ENCODE measurements around the gene LARP1. TPM values are rescaled to one million over a fixed set of nuclear protein-coding genes. Genes with fewer than 3 reads are reported as not detected.

LARP1 gene
- total and polyA plus RNA-seq, 2 experiments from 2014 or later, result 133 to 302 TPM

DNA sequence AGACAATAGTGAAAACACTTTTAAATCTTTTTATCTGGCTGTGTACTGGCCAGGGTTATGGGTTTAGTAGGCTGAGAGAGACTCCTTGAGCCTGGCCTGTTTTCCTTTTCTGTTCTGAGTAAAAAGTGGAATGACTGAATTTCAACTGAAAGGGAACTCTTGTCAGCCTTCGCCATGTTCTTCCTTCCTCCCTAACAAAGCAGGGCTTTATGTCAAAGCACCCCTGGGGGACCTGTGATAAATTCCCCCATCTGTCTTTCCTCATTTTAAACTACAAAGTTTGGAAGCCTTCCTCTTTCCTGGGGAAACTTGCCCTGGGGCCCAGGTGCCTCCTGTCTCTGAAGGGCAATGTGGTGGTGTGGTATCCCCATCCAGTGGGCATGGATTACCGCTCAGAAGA, 29.7 kb downstream of the LARP1 start (continued):
- TF ChIP-seq, protein P1, sequence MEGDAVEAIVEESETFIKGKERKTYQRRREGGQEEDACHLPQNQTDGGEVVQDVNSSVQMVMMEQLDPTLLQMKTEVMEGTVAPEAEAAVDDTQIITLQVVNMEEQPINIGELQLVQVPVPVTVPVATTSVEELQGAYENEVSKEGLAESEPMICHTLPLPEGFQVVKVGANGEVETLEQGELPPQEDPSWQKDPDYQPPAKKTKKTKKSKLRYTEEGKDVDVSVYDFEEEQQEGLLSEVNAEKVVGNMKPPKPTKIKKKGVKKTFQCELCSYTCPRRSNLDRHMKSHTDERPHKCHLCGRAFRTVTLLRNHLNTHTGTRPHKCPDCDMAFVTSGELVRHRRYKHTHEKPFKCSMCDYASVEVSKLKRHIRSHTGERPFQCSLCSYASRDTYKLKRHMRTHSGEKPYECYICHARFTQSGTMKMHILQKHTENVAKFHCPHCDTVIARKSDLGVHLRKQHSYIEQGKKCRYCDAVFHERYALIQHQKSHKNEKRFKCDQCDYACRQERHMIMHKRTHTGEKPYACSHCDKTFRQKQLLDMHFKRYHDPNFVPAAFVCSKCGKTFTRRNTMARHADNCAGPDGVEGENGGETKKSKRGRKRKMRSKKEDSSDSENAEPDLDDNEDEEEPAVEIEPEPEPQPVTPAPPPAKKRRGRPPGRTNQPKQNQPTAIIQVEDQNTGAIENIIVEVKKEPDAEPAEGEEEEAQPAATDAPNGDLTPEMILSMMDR (conservative IDR thresholded peaks at IDR 0.05; ENCODE audit: low read depth in 2 of 2), result no peak
- TF ChIP-seq CREB1 (CRISPR knock-in tag; IDR thresholded peaks at IDR 0.05; ENCODE audit: low read depth), result no peak
- no peak for TF ChIP-seq EZH2phosphoT487 (IDR thresholded peaks at IDR 0.05; ENCODE audit: unreplicated experiment)
- TF ChIP-seq ETS1 (IDR thresholded peaks at IDR 0.05), result no peak
- TF ChIP-seq, protein P2, sequence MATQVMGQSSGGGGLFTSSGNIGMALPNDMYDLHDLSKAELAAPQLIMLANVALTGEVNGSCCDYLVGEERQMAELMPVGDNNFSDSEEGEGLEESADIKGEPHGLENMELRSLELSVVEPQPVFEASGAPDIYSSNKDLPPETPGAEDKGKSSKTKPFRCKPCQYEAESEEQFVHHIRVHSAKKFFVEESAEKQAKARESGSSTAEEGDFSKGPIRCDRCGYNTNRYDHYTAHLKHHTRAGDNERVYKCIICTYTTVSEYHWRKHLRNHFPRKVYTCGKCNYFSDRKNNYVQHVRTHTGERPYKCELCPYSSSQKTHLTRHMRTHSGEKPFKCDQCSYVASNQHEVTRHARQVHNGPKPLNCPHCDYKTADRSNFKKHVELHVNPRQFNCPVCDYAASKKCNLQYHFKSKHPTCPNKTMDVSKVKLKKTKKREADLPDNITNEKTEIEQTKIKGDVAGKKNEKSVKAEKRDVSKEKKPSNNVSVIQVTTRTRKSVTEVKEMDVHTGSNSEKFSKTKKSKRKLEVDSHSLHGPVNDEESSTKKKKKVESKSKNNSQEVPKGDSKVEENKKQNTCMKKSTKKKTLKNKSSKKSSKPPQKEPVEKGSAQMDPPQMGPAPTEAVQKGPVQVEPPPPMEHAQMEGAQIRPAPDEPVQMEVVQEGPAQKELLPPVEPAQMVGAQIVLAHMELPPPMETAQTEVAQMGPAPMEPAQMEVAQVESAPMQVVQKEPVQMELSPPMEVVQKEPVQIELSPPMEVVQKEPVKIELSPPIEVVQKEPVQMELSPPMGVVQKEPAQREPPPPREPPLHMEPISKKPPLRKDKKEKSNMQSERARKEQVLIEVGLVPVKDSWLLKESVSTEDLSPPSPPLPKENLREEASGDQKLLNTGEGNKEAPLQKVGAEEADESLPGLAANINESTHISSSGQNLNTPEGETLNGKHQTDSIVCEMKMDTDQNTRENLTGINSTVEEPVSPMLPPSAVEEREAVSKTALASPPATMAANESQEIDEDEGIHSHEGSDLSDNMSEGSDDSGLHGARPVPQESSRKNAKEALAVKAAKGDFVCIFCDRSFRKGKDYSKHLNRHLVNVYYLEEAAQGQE (IDR thresholded peaks at IDR 0.05; ENCODE audit: unreplicated experiment), result no peak

- peaks cover 24% of the 10 kb centered on the region for H3F3A ChIP-seq (replicated peaks; ENCODE audit: low read depth)
- no peak overlapping the region for H3K4me3 Mint-ChIP-seq
- peaks cover 67% of the 10 kb centered on the region for H3K4me1 Mint-ChIP-seq
- peak overlapping the region; percentile 86; the same call in 1 of the 2 replicates for H3K27ac ChIP-seq (ENCODE audit: low read depth)
- DNase-seq (ENCODE audit: low spot score) (no peak), ATAC-seq (no peak)
- peaks cover 88% of the 10 kb centered on the region for H4K20me1 ChIP-seq (replicated peaks; ENCODE audit: insufficient read depth)
- no peaks in the 10 kb centered on the region for H3K9me2 ChIP-seq (ENCODE audit: insufficient read depth)
- peaks cover 24% of the 10 kb centered on the region for H3K36me3 Mint-ChIP-seq (ENCODE audit: low read depth)
- 0 out of 2 replicates have a peak overlapping the region, but pooled peaks have one; percentile 4 for H3K4me3 ChIP-seq
- peaks cover 17% of the 10 kb centered on the region; the same call in 1 of the 2 replicates for H3K36me3 ChIP-seq (ENCODE audit: insufficient read depth)
- no peaks in the 10 kb centered on the region for H3K27me3 ChIP-seq (ENCODE audit: insufficient read depth)
- no peak overlapping the region for H2AFZ ChIP-seq
- no peak overlapping the region for H3K4me2 ChIP-seq
- no peaks in the 10 kb centered on the region for H3K9me3 Mint-ChIP-seq
- H3K27ac Mint-ChIP-seq, result no peak overlapping the region; the same call in 1 of the 2 replicates
- peaks cover 97% of the 10 kb centered on the region for H3K79me2 ChIP-seq (replicated peaks; ENCODE audit: insufficient read depth)
- peaks cover 65% of the 10 kb centered on the region for H3K4me1 ChIP-seq (ENCODE audit: insufficient read depth)
- H3K27me3 Mint-ChIP-seq (ENCODE audit: insufficient read depth, low read depth, poor library complexity), result peaks cover 14% of the 10 kb centered on the region
- no peak for TF ChIP-seq CREB1 (CRISPR knock-in tag; IDR thresholded peaks at IDR 0.05; ENCODE audit: low read depth)
- TF ChIP-seq NANOG (IDR thresholded peaks at IDR 0.05; ENCODE audit: borderline replicate concordance), result no peak
- no peak for TF ChIP-seq EZH2 (IDR thresholded peaks at IDR 0.05; ENCODE audit: low read depth, unreplicated experiment)
- TF ChIP-seq, protein P2 (IDR thresholded peaks at IDR 0.05; ENCODE audit: unreplicated experiment), result no peak
- TF ChIP-seq STAT1 (IDR thresholded peaks at IDR 0.05; ENCODE audit: unreplicated experiment), result no peak
- TF ChIP-seq ZNF331 (CRISPR knock-in tag; IDR thresholded peaks at IDR 0.05; ENCODE audit: low read depth), result no peak
- TF ChIP-seq, protein P1 (conservative IDR thresholded peaks at IDR 0.05; ENCODE audit: low read depth in 2 of 2), result no peak
- no peak for TF ChIP-seq JUNB (IDR thresholded peaks at IDR 0.05; ENCODE audit: unreplicated experiment)
- no peak for TF ChIP-seq ETS1 (IDR thresholded peaks at IDR 0.05)
- no peak for TF ChIP-seq POLR2AphosphoS5 (IDR thresholded peaks at IDR 0.05; ENCODE audit: low read depth)
These were observed 31.2 kb downstream of the LARP1 start for GRCh38 chr5:154786414-154786813.

All from GM23338 (cell line).